ENCODE data around the gene OR52H1.

Gene OR52H1

DNA sequence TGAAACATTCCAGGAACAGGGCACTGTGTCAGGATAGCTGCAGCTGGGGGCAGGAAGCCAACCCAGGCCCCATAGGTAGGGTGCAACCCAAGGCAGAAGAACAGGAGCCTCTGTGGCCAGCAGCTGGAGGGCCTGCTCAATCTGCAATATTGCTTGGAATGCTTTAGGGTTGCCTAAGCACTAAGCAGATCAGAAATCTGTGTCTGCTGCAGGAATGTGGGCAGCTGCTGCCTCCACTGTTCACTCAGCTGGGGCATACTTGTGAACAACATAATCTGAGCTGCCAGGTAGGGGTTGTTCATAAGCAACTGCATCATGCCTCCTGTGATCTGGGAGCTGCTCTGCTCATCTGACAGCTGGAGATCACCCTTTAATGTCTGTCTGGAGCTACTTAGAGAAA, 33.5 kb downstream of the OR52H1 start:
- TF ChIP-seq POLR2AphosphoS5 (IDR thresholded peaks at IDR 0.05; ENCODE audit: low read depth, low read length), result no peak

DNA sequence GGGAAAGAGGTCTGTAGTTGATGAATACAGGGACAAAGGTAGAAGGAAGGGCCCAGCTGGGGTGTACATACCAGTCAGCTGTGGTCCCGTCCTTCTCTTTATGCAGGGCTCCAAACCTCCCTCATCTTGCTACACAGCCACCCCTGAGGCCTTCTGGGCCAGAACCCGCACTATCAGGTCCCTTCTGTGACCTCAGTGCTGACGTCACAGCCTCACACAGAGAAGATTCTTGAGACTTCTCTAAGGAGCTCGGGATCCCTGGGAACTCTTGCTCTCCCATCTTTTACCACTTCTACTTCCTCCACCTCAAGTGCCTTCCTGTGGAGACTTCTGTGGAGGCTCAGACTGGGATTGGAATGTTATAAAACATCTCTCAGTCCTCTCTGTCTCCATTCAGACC, 38.5 kb downstream of the OR52H1 start, which contains the start of gene UBQLN3:
Gene UBQLN3, minus strand, starts transcription at position 155 of the 400 bp plus-strand sequence. CDS start 399 bp downstream, outside the sequence.
- TF ChIP-seq SIN3A (IDR thresholded peaks at IDR 0.05; ENCODE audit: borderline replicate concordance, insufficient read depth, low read length), result no peak
- TF ChIP-seq FOXP2 (optimal IDR thresholded peaks at IDR 0.05; ENCODE audit: borderline replicate concordance, extremely low read depth, extremely low read length, insufficient read depth), result no peak
- no peak for TF ChIP-seq REST (IDR thresholded peaks at IDR 0.05; ENCODE audit: insufficient read depth in 1 of 2, low read depth in 2 of 2, low read length in 2 of 2)
- no peak for TF ChIP-seq TAF1 (IDR thresholded peaks at IDR 0.05; ENCODE audit: borderline replicate concordance, insufficient read depth, low read length)
- no peak for TF ChIP-seq POLR2AphosphoS5 (IDR thresholded peaks at IDR 0.05; ENCODE audit: low read depth, low read length)

GRCh38 chr11:5508605-5509004, 39.7 kb downstream of the OR52H1 start:
- no peak for TF ChIP-seq SIN3A (IDR thresholded peaks at IDR 0.05; ENCODE audit: borderline replicate concordance, insufficient read depth, low read length)
- TF ChIP-seq REST (IDR thresholded peaks at IDR 0.05; ENCODE audit: insufficient read depth in 1 of 2, low read depth in 2 of 2, low read length in 2 of 2), result no peak
- no peak for TF ChIP-seq FOXP2 (optimal IDR thresholded peaks at IDR 0.05; ENCODE audit: borderline replicate concordance, extremely low read depth, extremely low read length, insufficient read depth)
- no peak for TF ChIP-seq POLR2AphosphoS5 (IDR thresholded peaks at IDR 0.05; ENCODE audit: low read depth, low read length)
- no peak for TF ChIP-seq TAF1 (IDR thresholded peaks at IDR 0.05; ENCODE audit: borderline replicate concordance, insufficient read depth, low read length)

DNA sequence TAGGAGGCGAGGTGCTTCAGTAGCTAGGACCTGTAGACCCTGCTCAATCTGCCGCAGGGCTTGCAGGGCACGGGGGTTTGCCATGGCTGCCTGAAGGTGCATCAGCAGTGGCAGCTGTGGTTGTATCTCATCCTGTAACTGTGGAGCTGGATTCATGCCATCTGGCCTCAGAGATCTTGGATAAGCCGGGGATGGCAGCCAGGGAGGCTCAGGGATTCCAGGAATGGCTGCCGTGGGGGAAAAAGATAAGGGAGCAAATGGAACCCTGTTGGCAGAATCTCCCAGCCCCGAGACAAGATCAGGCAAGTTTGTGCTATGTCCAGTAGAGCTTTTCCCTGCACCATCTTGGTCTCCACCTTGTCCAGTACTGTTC, 40.4 kb downstream of the OR52H1 start:
- TF ChIP-seq REST (IDR thresholded peaks at IDR 0.05; ENCODE audit: insufficient read depth in 1 of 2, low read depth in 2 of 2, low read length in 2 of 2), result no peak
- no peak for TF ChIP-seq POLR2AphosphoS5 (IDR thresholded peaks at IDR 0.05; ENCODE audit: low read depth, low read length)
- TF ChIP-seq FOXP2 (optimal IDR thresholded peaks at IDR 0.05; ENCODE audit: borderline replicate concordance, extremely low read depth, extremely low read length, insufficient read depth), result no peak
- TF ChIP-seq SIN3A (IDR thresholded peaks at IDR 0.05; ENCODE audit: borderline replicate concordance, insufficient read depth, low read length), result no peak
- TF ChIP-seq TAF1 (IDR thresholded peaks at IDR 0.05; ENCODE audit: borderline replicate concordance, insufficient read depth, low read length), result no peak

- TF ChIP-seq POLR2AphosphoS5 (IDR thresholded peaks at IDR 0.05; ENCODE audit: low read depth, low read length), result no peak
- TF ChIP-seq FOXP2 (optimal IDR thresholded peaks at IDR 0.05; ENCODE audit: borderline replicate concordance, extremely low read depth, extremely low read length, insufficient read depth), result no peak
- no peak for TF ChIP-seq REST (IDR thresholded peaks at IDR 0.05; ENCODE audit: insufficient read depth in 1 of 2, low read depth in 2 of 2, low read length in 2 of 2)
- TF ChIP-seq SIN3A (IDR thresholded peaks at IDR 0.05; ENCODE audit: borderline replicate concordance, insufficient read depth, low read length), result no peak
- TF ChIP-seq TAF1 (IDR thresholded peaks at IDR 0.05; ENCODE audit: borderline replicate concordance, insufficient read depth, low read length), result no peak
Observed at GRCh38 chr11:5507177-5507932, 41.0 kb downstream of the OR52H1 start.
